CD4-positive, alpha-beta T cell (primary cell): ENCODE data around the gene NMT2. TPM values are rescaled to one million over a fixed set of nuclear protein-coding genes. Genes with fewer than 3 reads are reported as not detected.

Source experiments
- ATAC-seq: fragments of 200-7000 bp; cut with Tn5 transposase; one replicate; pipeline ENCODE4 v1.10.0; 2022; ENCODE audit warnings: mild to moderate bottlenecking; ENCODE audit not compliant: poor library complexity
- CTCF ChIA-PET: fragments of 350-600 bp; sonication (Branson Sonifier 250); formaldehyde crosslinking; loops from one replicate; lab custom pipeline; 2021; ENCODE audit warnings: antibody characterized with exemption, inconsistent platforms; lab: Charles Lee
- POLR2A ChIA-PET: fragments of 350-600 bp; sonication (Branson Sonifier 250); formaldehyde crosslinking; loops from one replicate; lab custom pipeline; 2021; ENCODE audit warnings: antibody characterized with exemption, inconsistent platforms; lab: Charles Lee
- DNase-seq, 14 experiments: peaks; one replicate each; pipeline ENCODE4 v3.0.0-alpha.2; 2013 to 2020; ENCODE audit warnings: mixed read lengths in 2 of 14
- H3K27ac ChIP-seq, 2 donors: one replicate each; pipeline versions ENCODE4 v1.5.1 to v1.7.0; 2013; ENCODE audit warnings: low read length in 2 of 2, low read depth in 1 of 2, mild to moderate bottlenecking in 1 of 2
- H3K27me3 ChIP-seq, 2 experiments: 1 replicate in 1 of 2; 2 replicates in 1 of 2; pipeline versions ENCODE4 v1.6.1 to v1.7.0; 2013; ENCODE audit warnings: low read length in 2 of 2, control low read depth in 1 of 2, mild to moderate bottlenecking in 1 of 2, moderate library complexity in 1 of 2; ENCODE audit not compliant: insufficient read depth in 2 of 2, control insufficient read depth in 1 of 2
- H3K36me3 ChIP-seq: one replicate; pipeline ENCODE4 v1.6.1; 2013; ENCODE audit warnings: low read length, control low read depth; ENCODE audit not compliant: insufficient read depth
- H3K4me1 ChIP-seq: one replicate; pipeline ENCODE4 v1.6.1; 2013; ENCODE audit warnings: low read length, control low read depth; ENCODE audit not compliant: insufficient read depth
- H3K4me3 ChIP-seq: one replicate; pipeline ENCODE4 v1.5.1; 2013; ENCODE audit warnings: mild to moderate bottlenecking, low read length, moderate library complexity
- H3K9me3 ChIP-seq, 2 experiments: 1 replicate in 1 of 2; 2 replicates in 1 of 2; pipeline versions ENCODE4 v1.6.1 to v1.7.0; 2013; ENCODE audit warnings: low read length in 2 of 2, mild to moderate bottlenecking in 2 of 2, control low read depth in 1 of 2, moderate library complexity in 1 of 2; ENCODE audit not compliant: control insufficient read depth in 1 of 2, insufficient read depth in 1 of 2
- H3K27ac Mint-ChIP-seq: one replicate; pipeline ENCODE4 v1.8.0; 2020; ENCODE audit warnings: mixed read lengths
- H3K27me3 Mint-ChIP-seq: one replicate; pipeline ENCODE4 v1.8.0; 2021; ENCODE audit warnings: mixed read lengths
- H3K36me3 Mint-ChIP-seq: one replicate; pipeline ENCODE4 v1.8.0; 2021; ENCODE audit warnings: low read depth, mixed read lengths
- H3K4me1 Mint-ChIP-seq: one replicate; pipeline ENCODE4 v1.8.0; 2021; ENCODE audit warnings: low read depth, mixed read lengths
- H3K4me3 Mint-ChIP-seq: one replicate; pipeline ENCODE4 v1.8.0; 2020; ENCODE audit warnings: mild to moderate bottlenecking, mixed read lengths
- H3K9me3 Mint-ChIP-seq: one replicate; pipeline ENCODE4 v1.8.0; 2020; ENCODE audit warnings: mixed read lengths
- CTCF ChIP-seq: fragments of 200-600 bp; IDR thresholded peaks from one replicate; pipeline ENCODE4 v1.8.0; 2022; ENCODE audit warnings: antibody characterized with exemption, mild to moderate bottlenecking
- intact Hi-C, 2 experiments: fragments of 100-400 bp; cut with DNase I in 1 of 2; cut with micrococcal nuclease in 1 of 2; formaldehyde crosslinking; loops; one replicate each; pipeline versions ENCODE4 v1.15.1 to v1.9.0; 2023 to 2025; cut with DNase I, micrococcal nuclease
- total RNA-seq, 174 experiments: library from RNA in 2 of 174; stranded (reverse) in 2 of 174; gene quantifications; one replicate each; pipeline ENCODE4 v1.2.3 and lab custom pipeline; 2021 to 2026

Gene NMT2
- total RNA-seq, 2 experiments from 2014 or later = 23.4 to 28.1 TPM

- peak; percentile 68 for ATAC-seq
- H3K27me3 Mint-ChIP-seq = no peaks in the 10 kb centered on the region
- no peak overlapping the region for H3K4me3 ChIP-seq
- peak overlapping the region; percentile 75 for H3K4me3 Mint-ChIP-seq
- H3K4me1 Mint-ChIP-seq = peaks cover 60% of the 10 kb centered on the region
- H3K27ac ChIP-seq = no peak overlapping the region
- H3K27me3 ChIP-seq = no peaks in the 10 kb centered on the region
- H3K9me3 Mint-ChIP-seq = no peaks in the 10 kb centered on the region
- CTCF ChIA-PET = interaction anchor here (0.7 kb wide), 1 partner anchor 234 kb away, joined by 3 read pairs; no protein-coding TSS in a partner anchor
- H3K4me1 ChIP-seq = peaks cover 19% of the 10 kb centered on the region
- peaks cover 29% of the 10 kb centered on the region for H3K36me3 ChIP-seq
- POLR2A ChIA-PET = no interaction called here
- intact Hi-C loops = loop anchor here in 1 of 2 experiments (2.0 kb wide), 1 partner anchor 25 kb away; no protein-coding TSS in a partner anchor
- no peaks in the 10 kb centered on the region for H3K9me3 ChIP-seq
- peak in 1 of 14 experiments; percentile 37 for DNase-seq
- peaks cover 49% of the 10 kb centered on the region for H3K36me3 Mint-ChIP-seq
- no peak for TF ChIP-seq CTCF
- peak overlapping the region; percentile 72 for H3K27ac Mint-ChIP-seq
Measured at GRCh38 chr10:15141136-15142054, 27.1 kb downstream of the NMT2 start.

- H3K36me3 ChIP-seq = peaks cover 32% of the 10 kb centered on the region
- peaks cover 13% of the 10 kb centered on the region for H3K4me1 ChIP-seq
- DNase-seq = no peak
- H3K27me3 ChIP-seq = no peaks in the 10 kb centered on the region
- ATAC-seq = no peak
- POLR2A ChIA-PET = no interaction called here
- H3K27ac Mint-ChIP-seq = peak overlapping the region; percentile 72
- TF ChIP-seq CTCF = no peak
- CTCF ChIA-PET = no interaction called here
- H3K27ac ChIP-seq = no peak overlapping the region
- H3K36me3 Mint-ChIP-seq = peaks cover 52% of the 10 kb centered on the region
- H3K4me1 Mint-ChIP-seq = peaks cover 53% of the 10 kb centered on the region
- no peaks in the 10 kb centered on the region for H3K9me3 ChIP-seq
- no peak overlapping the region for H3K4me3 Mint-ChIP-seq
- H3K4me3 ChIP-seq = no peak overlapping the region
- intact Hi-C loops = loop anchor here in 1 of 2 experiments (2.0 kb wide), 1 partner anchor 26 kb away; no protein-coding TSS in a partner anchor
- H3K9me3 Mint-ChIP-seq = no peaks in the 10 kb centered on the region
- no peaks in the 10 kb centered on the region for H3K27me3 Mint-ChIP-seq
Measured at GRCh38 chr10:15140698-15141097, 27.8 kb downstream of the NMT2 start.

GRCh38 chr10:15137636-15138035 is 30.9 kb downstream of the NMT2 start:
- peaks cover 83% of the 10 kb centered on the region for H3K36me3 Mint-ChIP-seq

More at GRCh38 chr10:15137636-15138035, 30.9 kb downstream of the NMT2 start:
- peaks cover 5% of the 10 kb centered on the region for H3K4me1 ChIP-seq
- Mint-ChIP-seq H3K9me3 (no peaks in the 10 kb centered on the region), H3K4me3 (no peak overlapping the region), H3K4me1 (peaks cover 28% of the 10 kb centered on the region), H3K27me3 (no peaks in the 10 kb centered on the region), H3K27ac (peak overlapping the region; percentile 42)
- H3K4me3 ChIP-seq = no peak overlapping the region
- ChIA-PET POLR2A (interaction anchor here (1.4 kb wide), 1 partner anchor 31 kb away, joined by 4 read pairs; the partner anchor contains the start of gene NMT2), CTCF (interaction anchor here (1.0 kb wide), 1 partner anchor 31 kb away, joined by 3 read pairs; no protein-coding TSS in a partner anchor)
- H3K36me3 ChIP-seq = peaks cover 62% of the 10 kb centered on the region
- no peak for DNase-seq
- no peak for TF ChIP-seq CTCF
- H3K9me3 ChIP-seq = no peaks in the 10 kb centered on the region
- no peak for ATAC-seq
- intact Hi-C loops = no loop called here
- no peaks in the 10 kb centered on the region for H3K27me3 ChIP-seq
- H3K27ac ChIP-seq = no peak overlapping the region
